ENCODE data around the gene HBZ. TPM values are rescaled to one million over a fixed set of nuclear protein-coding genes. Genes with fewer than 3 reads are reported as not detected.
"Not testable (repeated sequence)": the region's sequence is repeated elsewhere in the genome, so short reads cannot be mapped to it uniquely, and the experiment has no call there.

Gene HBZ
- total RNA-seq, 1 experiment from 2014 or later = not detected

GRCh38 chr16:162271-162991 lies 10.0 kb downstream of the HBZ start:
- DNase-seq (ENCODE audit: low spot score) = no peak
- in situ Hi-C loops (cut with HindIII; ENCODE audit: low sequenced_read_pairs) = no loop called here

GRCh38 chr16:163139-163538 lies 10.7 kb downstream of the HBZ start:
- DNase-seq (ENCODE audit: low spot score); in situ Hi-C loops (cut with HindIII; ENCODE audit: low sequenced_read_pairs): not testable (repeated sequence)

- in situ Hi-C loops (cut with HindIII; ENCODE audit: low sequenced_read_pairs); DNase-seq (ENCODE audit: low spot score): not testable (repeated sequence)
These were observed 11.3 kb downstream of the HBZ start for GRCh38 chr16:163696-164095.

GRCh38 chr16:164134-164823 lies 11.8 kb downstream of the HBZ start:
- DNase-seq (ENCODE audit: low spot score); in situ Hi-C loops (cut with HindIII; ENCODE audit: low sequenced_read_pairs): not testable (repeated sequence)

- no peak for DNase-seq (ENCODE audit: low spot score)
These were observed 12.5 kb downstream of the HBZ start for GRCh38 chr16:164827-165538.

GRCh38 chr16:165539-166374 lies 13.3 kb downstream of the HBZ start, which contains the start of gene HBM:
TSS of gene HBM (plus strand) at chr16:165978. CDS start at chr16:165998, 20 bp downstream.
- no peak for DNase-seq (ENCODE audit: low spot score)
- in situ Hi-C loops (cut with HindIII; ENCODE audit: low sequenced_read_pairs) = no loop called here

More at GRCh38 chr16:164827-165538, 12.5 kb downstream of the HBZ start:
- in situ Hi-C loops (cut with HindIII; ENCODE audit: low sequenced_read_pairs) = no loop called here

GRCh38 chr16:166375-167121 lies 14.1 kb downstream of the HBZ start:
- in situ Hi-C loops (cut with HindIII; ENCODE audit: low sequenced_read_pairs) = no loop called here
- no peak for DNase-seq (ENCODE audit: low spot score)

- in situ Hi-C loops (cut with HindIII; ENCODE audit: low sequenced_read_pairs) = no loop called here
- DNase-seq (ENCODE audit: low spot score) = no peak
These were observed 14.8 kb downstream of the HBZ start for GRCh38 chr16:167122-167690.

GRCh38 chr16:168424-168823 lies 16.0 kb downstream of the HBZ start:
- DNase-seq (ENCODE audit: low spot score) = no peak
- in situ Hi-C loops (cut with HindIII; ENCODE audit: low sequenced_read_pairs) = no loop called here

- in situ Hi-C loops (cut with HindIII; ENCODE audit: low sequenced_read_pairs) = no loop called here
- DNase-seq (ENCODE audit: low spot score) = no peak
These were observed 16.6 kb downstream of the HBZ start for GRCh38 chr16:169014-169413.

- DNase-seq (ENCODE audit: low spot score); in situ Hi-C loops (cut with HindIII; ENCODE audit: low sequenced_read_pairs): not testable (repeated sequence)
These were observed 17.7 kb downstream of the HBZ start for GRCh38 chr16:170088-170507.

GRCh38 chr16:170788-171187 lies 18.3 kb downstream of the HBZ start:
- in situ Hi-C loops (cut with HindIII; ENCODE audit: low sequenced_read_pairs) = no loop called here

GRCh38 chr16:172374-172941 lies 20.0 kb downstream of the HBZ start, which contains the start of gene HBA2:
TSS of gene HBA2 (plus strand) at chr16:172876. CDS start at chr16:172913, 37 bp downstream.
- in situ Hi-C loops (cut with HindIII; ENCODE audit: low sequenced_read_pairs); DNase-seq (ENCODE audit: low spot score): not testable (repeated sequence)

More at GRCh38 chr16:170788-171187, 18.3 kb downstream of the HBZ start:
- no peak for DNase-seq (ENCODE audit: low spot score)

GRCh38 chr16:173211-173854 lies 20.9 kb downstream of the HBZ start:
- in situ Hi-C loops (cut with HindIII; ENCODE audit: low sequenced_read_pairs); DNase-seq (ENCODE audit: low spot score): not testable (repeated sequence)

- in situ Hi-C loops (cut with HindIII; ENCODE audit: low sequenced_read_pairs) = not testable (repeated sequence)
These were observed 21.7 kb downstream of the HBZ start for GRCh38 chr16:173928-174769.

More at GRCh38 chr16:173928-174769, 21.7 kb downstream of the HBZ start:
- not testable (repeated sequence) for DNase-seq (ENCODE audit: low spot score)

All from G401 (cell line).